Stimulated activated naive CD4-positive, alpha-beta T cell (primary cell): Measurements from ENCODE around the gene ZBTB40.

Source experiments
- DNase-seq, 6 experiments: peaks; one replicate each; lab custom pipeline; 2025; lab: John Stamatoyannopoulos, UW

The ZBTB40 gene, protein sequence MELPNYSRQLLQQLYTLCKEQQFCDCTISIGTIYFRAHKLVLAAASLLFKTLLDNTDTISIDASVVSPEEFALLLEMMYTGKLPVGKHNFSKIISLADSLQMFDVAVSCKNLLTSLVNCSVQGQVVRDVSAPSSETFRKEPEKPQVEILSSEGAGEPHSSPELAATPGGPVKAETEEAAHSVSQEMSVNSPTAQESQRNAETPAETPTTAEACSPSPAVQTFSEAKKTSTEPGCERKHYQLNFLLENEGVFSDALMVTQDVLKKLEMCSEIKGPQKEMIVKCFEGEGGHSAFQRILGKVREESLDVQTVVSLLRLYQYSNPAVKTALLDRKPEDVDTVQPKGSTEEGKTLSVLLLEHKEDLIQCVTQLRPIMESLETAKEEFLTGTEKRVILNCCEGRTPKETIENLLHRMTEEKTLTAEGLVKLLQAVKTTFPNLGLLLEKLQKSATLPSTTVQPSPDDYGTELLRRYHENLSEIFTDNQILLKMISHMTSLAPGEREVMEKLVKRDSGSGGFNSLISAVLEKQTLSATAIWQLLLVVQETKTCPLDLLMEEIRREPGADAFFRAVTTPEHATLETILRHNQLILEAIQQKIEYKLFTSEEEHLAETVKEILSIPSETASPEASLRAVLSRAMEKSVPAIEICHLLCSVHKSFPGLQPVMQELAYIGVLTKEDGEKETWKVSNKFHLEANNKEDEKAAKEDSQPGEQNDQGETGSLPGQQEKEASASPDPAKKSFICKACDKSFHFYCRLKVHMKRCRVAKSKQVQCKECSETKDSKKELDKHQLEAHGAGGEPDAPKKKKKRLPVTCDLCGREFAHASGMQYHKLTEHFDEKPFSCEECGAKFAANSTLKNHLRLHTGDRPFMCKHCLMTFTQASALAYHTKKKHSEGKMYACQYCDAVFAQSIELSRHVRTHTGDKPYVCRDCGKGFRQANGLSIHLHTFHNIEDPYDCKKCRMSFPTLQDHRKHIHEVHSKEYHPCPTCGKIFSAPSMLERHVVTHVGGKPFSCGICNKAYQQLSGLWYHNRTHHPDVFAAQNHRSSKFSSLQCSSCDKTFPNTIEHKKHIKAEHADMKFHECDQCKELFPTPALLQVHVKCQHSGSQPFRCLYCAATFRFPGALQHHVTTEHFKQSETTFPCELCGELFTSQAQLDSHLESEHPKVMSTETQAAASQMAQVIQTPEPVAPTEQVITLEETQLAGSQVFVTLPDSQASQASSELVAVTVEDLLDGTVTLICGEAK

GRCh38 chr1:22451702-22452480, at the start of gene ZBTB40:
TSS of gene ZBTB40 (plus strand) at chr1:22451851. CDS start at chr1:22489949, 38,098 bp downstream.
- peak; percentile 87 to 93 (median 92) for DNase-seq

DNA sequence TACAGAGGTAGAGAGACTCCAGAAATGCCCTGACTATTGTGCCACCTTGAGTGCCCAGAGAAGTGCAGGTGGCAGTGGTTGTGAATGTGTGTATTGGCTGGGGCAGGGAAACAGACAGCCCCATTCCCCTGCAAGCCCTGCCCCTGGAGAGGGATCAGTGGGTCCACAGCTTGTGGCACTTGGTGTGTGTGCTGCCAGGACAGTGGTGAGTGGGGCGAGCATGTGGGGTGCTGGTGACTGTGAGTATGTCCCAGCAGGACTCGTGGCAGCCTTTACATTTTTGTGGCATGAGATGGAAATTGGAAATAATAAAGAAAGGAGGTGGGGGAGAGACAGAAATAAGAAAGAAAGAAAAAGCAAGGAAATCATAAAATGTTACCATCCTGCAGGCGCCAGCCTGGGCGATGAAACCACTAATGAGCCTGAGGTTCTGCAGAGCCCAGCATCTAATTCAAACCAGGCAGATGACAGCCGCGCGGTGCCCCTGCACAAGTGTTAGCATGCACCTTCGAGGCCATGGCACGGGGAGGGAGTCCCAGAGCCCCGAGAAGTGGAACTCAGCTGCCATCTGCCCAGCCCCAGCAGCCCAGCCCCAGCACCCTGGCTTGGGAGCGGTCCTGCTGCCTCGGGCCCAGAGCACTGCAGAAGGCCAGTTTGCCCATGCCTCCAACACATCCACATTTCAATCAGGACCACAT, 49.1 kb upstream of the ZBTB40 start:
- DNase-seq = no peak

DNA sequence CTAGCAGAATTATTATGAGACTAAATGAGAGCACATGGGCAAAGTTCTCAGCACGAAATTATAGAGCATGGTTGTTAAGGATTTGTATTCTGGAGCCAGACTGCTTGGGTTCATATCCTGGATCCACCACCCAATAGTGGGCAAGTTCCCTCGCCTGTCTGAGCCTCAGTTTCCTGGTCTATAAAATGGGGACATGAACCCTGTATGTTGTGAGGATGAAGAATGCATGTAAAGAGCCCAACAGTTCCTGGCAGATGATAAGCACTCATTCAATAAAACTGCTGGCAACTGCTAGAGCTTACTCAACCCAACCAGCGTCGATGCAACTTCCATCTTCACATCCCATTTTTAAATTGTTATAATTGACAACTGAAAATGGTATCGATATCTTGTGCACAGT, 47.2 kb upstream of the ZBTB40 start:
- DNase-seq = no peak

DNA sequence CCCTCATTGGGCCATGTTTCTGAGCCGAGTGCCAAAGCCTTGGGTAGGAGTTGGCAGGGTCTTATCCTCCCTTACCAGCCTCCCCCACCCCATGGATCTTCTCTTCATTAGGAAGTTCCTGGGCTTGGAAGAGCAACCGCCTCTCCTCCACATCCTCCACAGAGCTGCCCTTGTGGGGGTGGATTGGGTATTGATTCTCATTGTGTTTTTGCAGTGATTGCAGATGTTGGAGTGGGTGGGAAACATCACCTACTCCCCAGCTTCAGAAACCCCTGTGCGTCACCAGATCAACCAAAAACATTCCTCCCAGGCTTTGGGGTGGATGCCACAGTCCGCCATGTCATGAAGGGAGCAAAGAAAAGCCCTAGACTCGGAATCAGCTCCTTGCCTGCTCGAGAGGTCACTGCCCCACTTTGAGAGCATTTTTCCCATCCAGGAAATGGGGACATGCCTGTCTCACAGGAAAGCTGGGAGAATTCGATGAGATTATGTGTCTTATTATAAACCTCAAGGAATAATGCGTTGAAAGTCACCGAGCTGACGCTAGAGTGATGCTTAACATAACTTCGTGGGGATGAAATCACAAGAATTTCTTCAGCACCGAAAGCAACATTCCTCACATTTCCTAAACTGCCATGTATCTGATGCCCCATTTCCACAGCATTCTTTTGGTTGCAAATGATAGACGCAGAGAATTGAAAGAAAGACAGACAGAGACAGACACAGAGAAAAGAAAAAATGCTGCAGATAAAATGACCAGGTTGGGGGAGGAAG, 44.7 kb upstream of the ZBTB40 start:
- no peak for DNase-seq

DNA sequence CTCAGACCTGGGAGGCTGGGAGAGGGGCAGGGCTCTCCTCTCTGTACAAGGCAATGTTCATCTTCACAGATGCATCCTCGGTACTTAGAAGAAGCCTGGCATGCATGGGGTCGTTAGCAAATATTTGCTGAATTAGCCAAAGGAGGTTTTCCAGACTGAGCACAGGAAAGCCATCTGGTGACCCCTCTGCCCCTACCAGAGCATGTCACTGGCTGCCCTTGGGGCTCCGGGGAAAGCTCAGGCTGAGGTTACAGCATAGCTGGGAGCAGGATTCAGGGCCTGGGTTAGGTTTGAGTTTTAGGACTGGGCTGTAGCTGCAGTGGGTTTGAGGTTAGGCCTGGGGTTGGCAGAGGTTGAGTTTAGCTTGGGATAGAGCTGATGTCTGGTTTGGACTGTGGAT, 43.4 kb upstream of the ZBTB40 start:
- DNase-seq = no peak

DNA sequence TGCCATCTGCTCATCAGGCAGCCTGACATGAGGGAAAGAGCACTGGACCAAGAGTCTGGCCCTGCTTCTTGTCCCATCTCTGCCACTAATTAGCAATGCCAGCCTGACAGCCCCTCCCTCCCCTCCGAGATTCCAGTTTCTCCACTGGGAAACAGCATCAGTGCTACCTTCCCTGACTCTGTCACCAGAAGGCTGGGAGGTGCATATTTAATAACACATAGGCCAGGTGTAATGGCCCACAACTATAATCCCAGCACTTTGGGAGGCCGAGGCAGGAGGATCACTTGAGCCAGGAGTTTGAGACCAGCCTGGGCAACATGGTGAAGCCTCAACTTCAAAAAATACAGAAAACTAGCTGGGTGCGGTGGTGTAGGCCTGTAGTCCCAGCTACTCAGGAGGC, 41.2 kb upstream of the ZBTB40 start:
- DNase-seq = no peak

DNA sequence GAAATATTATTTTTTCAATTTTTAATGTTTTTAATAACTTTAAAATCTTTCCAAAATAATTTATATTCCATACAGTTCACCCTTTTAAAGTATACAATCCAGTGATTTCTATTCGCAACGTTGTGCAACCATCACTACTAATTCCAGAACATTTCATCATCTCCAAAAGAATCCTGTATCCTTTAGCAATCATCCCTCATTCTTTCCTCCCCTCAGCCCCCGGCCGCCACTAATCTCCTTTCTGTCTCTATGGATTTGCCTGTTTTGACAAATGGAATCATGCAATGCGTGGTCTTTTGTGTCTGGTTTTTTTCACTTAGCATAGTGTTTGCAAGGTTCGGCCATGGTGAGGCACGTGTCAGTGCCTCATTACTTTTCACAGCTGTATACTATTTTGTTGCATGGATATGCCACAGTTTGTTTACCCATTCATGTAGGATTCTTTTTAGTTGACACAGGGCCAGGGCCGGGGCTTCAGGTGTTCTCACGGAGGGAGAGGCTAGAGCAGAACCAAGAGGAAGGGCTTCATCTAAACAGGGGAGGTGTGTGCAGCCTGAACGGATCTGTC, 40.6 kb upstream of the ZBTB40 start:
- no peak for DNase-seq

DNA sequence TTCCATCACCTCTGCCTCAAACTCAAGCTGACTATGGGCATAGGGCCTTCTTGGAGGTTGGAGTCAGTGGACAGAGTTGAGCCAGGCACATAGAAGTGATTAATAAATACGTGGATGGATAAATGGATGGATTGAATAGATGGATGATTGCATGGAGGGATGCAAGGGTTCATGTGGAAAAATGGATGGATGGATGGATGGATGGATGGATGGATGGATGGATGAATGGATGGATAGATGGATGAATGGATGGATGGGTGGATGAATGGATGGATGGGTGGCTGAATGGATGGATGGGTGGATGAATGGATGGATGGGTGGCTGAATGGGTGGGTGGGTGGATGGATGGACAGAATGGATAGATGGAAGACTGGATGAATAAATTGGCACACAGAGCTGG, 40.1 kb upstream of the ZBTB40 start:
- no peak for DNase-seq

DNA sequence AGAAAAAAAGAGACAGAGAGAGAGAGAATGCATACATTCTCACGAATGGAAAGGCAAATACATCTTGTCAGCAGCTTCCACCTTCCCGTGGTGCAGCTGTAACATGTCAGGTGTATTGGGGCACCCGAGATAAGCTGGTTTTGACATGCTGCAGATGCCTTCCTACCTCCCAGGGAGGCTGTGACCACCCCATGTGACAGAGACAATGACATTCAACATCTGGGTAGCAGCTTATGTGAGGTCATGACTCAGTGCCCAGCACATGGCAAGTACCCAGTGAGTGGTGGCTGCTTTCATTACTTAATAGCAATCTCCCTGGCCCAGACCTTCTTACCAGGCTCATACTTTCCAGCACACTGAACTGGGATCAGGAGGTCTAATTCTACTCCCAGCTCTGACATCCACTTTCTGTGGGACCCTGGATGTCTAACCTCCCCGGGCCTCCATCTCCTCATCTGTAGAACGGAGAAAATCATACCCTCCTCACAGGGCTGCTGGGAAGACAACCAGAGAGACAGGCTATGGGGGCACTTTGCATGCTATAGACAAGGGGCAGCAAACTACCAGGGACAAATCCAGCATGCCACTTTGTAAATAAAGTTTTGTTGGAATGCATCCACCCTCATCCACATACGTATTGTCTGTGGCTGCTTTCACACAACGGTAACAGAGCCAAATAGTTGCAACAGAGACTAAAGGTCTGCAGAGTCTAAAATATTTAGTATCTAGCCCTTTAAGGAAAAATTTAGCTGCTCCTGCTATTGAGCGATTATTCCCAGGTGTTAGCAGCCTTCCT, 38.5 kb upstream of the ZBTB40 start:
- no peak for DNase-seq

GRCh38 chr1:22413799-22414198, 37.9 kb upstream of the ZBTB40 start:
- no peak for DNase-seq

DNA sequence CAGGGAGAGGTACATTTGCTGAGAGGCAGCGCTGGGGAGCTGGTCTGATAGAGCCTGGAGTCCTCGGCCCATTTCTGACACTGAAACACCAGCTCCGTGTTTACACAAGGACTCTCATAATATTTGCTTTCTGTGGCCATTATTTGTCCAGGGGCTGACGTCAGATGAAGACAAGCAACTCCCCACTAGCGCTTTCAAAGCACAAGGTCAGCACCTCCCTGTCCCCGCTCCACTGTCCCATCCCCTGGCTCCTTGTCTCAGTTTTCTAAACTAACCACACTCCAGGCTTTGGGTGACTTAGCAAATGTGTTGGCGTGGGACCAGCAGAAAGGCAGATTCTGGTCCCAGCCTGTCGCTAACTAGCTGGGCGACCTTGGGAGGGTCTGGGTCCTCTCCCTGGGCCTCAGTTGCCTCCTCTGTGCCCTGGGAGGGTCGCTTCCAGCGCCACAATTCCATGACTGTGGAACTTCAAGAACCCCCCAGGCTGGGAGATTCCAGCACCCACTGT, 37.4 kb upstream of the ZBTB40 start:
- DNase-seq = no peak

DNA sequence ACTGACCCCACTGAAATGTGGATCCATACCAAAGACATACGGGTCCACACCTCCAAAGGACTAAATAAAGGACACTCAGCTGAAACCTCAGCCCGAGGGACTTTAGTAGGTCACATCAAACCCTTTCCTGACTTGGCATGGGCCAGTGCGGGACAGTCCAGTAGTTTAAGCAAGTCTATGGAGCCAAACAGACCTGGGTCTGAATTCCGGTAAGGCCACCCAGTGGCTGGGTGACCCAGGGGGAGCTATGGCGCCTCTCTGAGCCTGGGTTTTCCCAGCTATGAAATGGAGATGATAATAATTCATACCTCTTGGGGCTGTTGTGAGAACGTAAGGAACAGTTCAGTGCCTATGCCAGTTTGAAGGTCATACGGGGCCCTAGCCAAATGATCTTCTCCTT, 36.2 kb upstream of the ZBTB40 start:
- DNase-seq = no peak

DNA sequence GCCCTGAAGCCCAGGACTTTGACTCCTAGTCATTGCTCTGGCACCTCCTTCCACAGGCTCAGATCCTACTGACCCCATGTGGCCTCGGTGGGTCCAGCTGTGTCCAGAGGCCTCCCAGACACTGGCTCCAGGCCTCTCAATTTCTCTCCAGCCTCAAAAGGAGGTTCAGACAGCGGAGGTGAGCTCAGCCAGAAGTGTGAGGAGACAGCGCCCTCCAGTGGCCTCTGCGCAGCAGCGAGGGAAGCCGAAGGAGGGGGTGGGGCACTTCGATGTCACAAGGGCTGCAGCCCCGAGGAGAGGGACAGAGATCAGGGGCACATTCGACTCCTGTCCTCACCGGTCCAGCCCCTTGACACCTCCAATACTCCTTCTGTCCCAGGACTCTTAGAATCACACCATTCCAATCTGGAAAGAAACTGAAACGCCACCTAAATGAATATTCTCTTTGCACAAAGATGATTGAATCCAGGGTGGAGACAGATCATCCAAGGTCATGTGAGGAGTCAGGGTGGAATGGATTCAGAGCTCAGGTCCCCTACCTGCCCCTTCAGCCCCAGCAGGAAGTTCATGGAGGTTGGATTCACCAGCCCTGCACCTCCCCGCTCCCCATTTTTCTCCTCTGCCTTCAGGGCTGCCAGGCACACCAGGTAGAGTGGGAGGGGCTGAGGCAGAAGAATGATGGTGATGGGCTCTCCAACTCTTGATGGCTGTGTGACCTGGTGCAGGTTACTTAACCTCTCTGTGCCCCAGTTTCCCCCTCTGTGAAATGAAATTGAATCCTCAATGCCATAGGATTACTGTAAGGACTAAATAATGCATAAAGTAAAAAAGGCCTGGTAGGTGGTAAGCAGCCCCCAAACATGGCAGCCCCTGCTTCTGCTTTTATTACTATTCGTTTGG, 34.8 kb upstream of the ZBTB40 start:
- peak; percentile 42 to 76 (median 56) for DNase-seq

DNA sequence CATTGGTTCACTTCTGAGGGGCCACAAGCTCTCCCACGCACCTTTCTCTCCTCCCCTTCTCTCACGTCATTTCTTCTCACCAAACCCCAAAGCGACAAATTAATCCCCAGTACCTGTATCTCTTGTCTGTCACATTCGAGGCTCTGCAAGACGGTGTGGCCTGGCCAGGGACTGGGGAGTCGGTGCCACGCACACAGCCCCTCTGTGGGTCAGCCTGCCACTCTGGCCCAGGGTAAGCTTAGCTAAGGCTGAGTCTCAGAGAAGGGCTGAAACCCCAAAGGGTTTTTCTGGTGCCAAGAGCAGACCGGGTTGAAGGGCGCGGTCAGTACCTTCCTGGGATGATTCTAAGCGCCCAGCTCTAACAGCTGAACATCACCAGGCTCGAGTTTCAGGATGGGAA, 34.2 kb upstream of the ZBTB40 start:
- DNase-seq = no peak

- no peak for DNase-seq
Observed at GRCh38 chr1:22418312-22418711, 33.3 kb upstream of the ZBTB40 start.

DNA sequence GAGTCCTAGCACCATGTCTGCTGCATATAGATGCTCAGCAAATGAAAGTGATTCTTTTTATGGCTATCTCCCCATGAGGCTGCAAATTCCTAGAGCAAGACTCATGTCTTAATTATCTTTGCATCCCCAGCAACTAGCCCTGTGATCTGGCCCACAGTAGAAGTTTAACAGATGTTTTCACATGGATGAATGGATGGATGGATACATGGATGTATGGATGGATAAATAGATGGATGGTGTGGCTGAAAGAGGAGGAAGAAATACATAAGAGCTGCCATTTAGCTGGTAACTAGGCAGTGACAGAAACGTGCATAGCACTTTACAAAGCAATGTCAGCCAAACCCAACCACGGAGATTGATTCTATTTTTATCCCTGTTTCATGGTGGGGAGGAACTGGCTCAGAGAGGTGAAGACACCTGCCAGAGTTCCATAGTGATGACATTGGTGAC, 32.7 kb upstream of the ZBTB40 start:
- DNase-seq = no peak

- DNase-seq = peak in 5 of 6 experiments; percentile 25 to 34 (median 31)
Observed at GRCh38 chr1:22420455-22421053, 31.1 kb upstream of the ZBTB40 start.
